ENCODE results near the gene NAA16. TPM values are rescaled to one million over a fixed set of nuclear protein-coding genes. Genes with fewer than 3 reads are reported as not detected.

The NAA16 gene
- polyA plus RNA-seq, 4 donors = 25.4 to 59.8 (median 39.9) TPM

Other genes starting within 250 kb of the NAA16 start
- 10 to 100 TPM; 22.3 to 25.2 (median 24.5) TPM for gene WBP4, start 249.8 kb upstream of the NAA16 start, polyA plus RNA-seq (ENCODE audit: insufficient read length in 4 of 4)
- gene KBTBD6, start 178.5 kb upstream of the NAA16 start, polyA plus RNA-seq (ENCODE audit: insufficient read length in 4 of 4) = 10 to 100 TPM; 16.0 to 20.0 (median 18.8) TPM
- gene KBTBD7, start 116.7 kb upstream of the NAA16 start, polyA plus RNA-seq (ENCODE audit: insufficient read length in 4 of 4) = 10 to 100 TPM; 17.0 to 20.2 (median 18.8) TPM
- gene MTRF1, start 47.7 kb upstream of the NAA16 start, polyA plus RNA-seq (ENCODE audit: insufficient read length in 4 of 4) = 10 to 100 TPM; 13.8 to 26.4 (median 18.2) TPM
- gene RGCC, start 146.3 kb downstream of the NAA16 start, polyA plus RNA-seq (ENCODE audit: insufficient read length in 4 of 4) = 10 to 100 TPM in 3 of 4 donors, 1 to 10 TPM in 1; 9.8 to 15.4 (median 12.5) TPM

Measured in left renal cortex interstitium (tissue), 4 donors.